ENCODE results near the gene PCDHB4.
A peak's percentile ranks its signal among the peaks of the same experiment; 100 is the strongest.
"Not testable (repeated sequence)": the region's sequence is repeated elsewhere in the genome, so short reads cannot be mapped to it uniquely, and the experiment has no call there.

PCDHB4 gene

DNA sequence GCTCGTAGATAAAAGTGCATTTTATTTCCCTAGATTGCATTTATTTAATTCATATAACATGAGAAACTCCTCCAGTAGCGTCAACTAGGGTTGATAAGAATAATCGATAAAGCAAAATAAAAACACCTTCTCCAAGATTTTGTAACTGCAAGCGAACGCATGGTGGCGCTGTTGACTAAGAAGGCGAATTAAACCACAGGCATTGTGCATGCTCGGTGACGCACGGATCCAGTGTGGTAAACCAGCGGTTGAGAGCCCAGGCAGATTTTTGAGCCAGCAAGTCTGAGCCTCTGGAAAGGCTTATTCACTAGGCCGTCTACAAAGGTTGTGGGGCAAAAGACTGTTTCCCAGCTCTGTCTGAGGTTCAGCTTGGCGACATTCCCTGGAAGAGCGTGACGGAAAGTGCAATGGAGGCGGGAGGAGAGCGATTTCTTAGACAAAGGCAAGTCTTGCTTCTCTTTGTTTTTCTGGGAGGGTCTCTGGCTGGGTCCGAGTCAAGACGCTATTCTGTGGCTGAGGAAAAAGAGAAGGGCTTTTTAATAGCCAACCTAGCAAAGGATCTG is 21.3 kb upstream of the PCDHB4 start, which contains the start of gene PCDHB3:
Gene PCDHB3 (plus strand): TSS at position 231 of the 563 bp plus-strand sequence. CDS start 177 bp downstream, at position 408.
- H3K4me3 ChIP-seq (ENCODE audit: low read depth, low read length) = no peak within 1 kb of the TSS
- DNase-seq (ENCODE audit: low read depth) = no peak
- TF ChIP-seq, protein P1, sequence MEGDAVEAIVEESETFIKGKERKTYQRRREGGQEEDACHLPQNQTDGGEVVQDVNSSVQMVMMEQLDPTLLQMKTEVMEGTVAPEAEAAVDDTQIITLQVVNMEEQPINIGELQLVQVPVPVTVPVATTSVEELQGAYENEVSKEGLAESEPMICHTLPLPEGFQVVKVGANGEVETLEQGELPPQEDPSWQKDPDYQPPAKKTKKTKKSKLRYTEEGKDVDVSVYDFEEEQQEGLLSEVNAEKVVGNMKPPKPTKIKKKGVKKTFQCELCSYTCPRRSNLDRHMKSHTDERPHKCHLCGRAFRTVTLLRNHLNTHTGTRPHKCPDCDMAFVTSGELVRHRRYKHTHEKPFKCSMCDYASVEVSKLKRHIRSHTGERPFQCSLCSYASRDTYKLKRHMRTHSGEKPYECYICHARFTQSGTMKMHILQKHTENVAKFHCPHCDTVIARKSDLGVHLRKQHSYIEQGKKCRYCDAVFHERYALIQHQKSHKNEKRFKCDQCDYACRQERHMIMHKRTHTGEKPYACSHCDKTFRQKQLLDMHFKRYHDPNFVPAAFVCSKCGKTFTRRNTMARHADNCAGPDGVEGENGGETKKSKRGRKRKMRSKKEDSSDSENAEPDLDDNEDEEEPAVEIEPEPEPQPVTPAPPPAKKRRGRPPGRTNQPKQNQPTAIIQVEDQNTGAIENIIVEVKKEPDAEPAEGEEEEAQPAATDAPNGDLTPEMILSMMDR (IDR thresholded peaks at IDR 0.05; ENCODE audit: low read depth, low read length, missing control alignments) = peak; percentile 32

- H3K4me3 ChIP-seq (ENCODE audit: low read depth, low read length) = no peak overlapping the region
- no peak for DNase-seq (ENCODE audit: low read depth)
- TF ChIP-seq, protein P1 (IDR thresholded peaks at IDR 0.05; ENCODE audit: low read depth, low read length, missing control alignments) = no peak
Observed at GRCh38 chr5:141101059-141101458, 20.6 kb upstream of the PCDHB4 start.

DNA sequence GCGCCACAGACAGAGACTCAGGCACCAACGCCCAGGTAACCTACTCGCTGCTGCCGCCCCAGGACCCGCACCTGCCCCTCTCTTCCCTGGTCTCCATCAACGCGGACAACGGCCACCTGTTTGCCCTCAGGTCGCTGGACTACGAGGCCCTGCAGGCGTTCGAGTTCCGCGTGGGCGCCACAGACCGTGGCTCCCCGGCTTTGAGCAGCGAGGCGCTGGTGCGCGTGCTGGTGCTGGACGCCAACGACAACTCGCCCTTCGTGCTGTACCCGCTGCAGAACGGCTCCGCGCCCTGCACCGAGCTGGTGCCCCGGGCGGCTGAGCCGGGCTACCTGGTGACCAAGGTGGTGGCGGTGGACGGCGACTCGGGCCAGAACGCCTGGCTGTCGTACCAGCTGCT is 19.5 kb upstream of the PCDHB4 start:
- DNase-seq (ENCODE audit: low read depth); H3K4me3 ChIP-seq (ENCODE audit: low read depth, low read length): not testable (repeated sequence)

DNA sequence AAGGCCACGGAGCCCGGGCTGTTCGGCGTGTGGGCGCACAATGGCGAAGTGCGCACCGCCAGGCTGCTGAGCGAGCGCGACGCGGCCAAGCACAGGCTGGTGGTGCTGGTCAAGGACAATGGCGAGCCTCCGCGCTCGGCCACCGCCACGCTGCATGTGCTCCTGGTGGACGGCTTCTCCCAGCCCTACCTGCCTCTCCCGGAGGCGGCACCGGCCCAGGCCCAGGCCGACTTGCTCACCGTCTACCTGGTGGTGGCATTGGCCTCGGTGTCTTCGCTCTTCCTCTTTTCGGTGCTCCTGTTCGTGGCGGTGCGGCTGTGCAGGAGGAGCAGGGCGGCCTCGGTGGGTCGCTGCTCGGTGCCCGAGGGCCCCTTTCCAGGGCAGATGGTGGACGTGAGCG is 19.1 kb upstream of the PCDHB4 start:
- H3K4me3 ChIP-seq (ENCODE audit: low read depth, low read length); DNase-seq (ENCODE audit: low read depth): not testable (repeated sequence)

GRCh38 chr5:141105350-141105749 is 16.3 kb upstream of the PCDHB4 start:
- TF ChIP-seq, protein P1 (IDR thresholded peaks at IDR 0.05; ENCODE audit: low read depth, low read length, missing control alignments) = no peak
- H3K4me3 ChIP-seq (ENCODE audit: low read depth, low read length) = no peak overlapping the region
- no peak for DNase-seq (ENCODE audit: low read depth)

DNA sequence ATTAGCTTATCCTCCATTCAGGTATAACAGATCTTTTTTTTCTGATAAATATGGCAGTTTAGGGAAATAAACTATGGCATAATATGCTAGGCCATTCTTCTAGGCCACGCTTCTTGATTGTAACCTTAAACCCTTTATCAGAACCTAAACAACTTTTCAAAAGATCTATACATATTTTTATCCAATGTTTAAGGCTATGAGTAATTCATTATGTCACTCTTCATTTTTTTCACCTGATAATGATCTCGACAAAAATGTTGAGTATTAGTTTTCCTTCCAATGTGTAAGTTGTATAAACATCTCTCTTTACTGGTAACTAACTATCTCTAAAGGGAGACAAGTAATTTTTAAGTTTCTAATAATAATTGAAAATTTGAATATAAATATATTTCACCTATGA is 2.4 kb upstream of the PCDHB4 start:
- DNase-seq (ENCODE audit: low read depth) = no peak
- H3K4me3 ChIP-seq (ENCODE audit: low read depth, low read length) = no peak overlapping the region
- TF ChIP-seq, protein P1 (IDR thresholded peaks at IDR 0.05; ENCODE audit: low read depth, low read length, missing control alignments) = no peak

DNA sequence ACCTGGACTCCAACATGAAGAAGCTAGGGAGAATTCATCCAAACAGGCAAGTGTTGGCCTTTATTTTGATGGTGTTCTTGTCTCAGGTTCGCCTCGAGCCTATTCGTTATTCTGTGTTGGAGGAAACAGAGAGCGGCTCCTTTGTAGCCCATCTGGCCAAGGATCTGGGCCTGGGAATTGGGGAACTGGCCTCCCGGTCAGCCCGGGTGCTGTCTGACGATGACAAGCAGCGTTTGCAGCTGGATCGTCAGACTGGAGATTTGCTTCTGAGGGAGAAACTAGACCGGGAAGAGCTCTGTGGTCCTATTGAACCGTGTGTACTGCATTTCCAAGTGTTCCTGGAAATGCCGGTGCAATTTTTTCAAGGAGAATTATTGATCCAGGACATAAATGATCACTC is 367 bp downstream of the PCDHB4 start:
- TF ChIP-seq, protein P1 (IDR thresholded peaks at IDR 0.05; ENCODE audit: low read depth, low read length, missing control alignments) = no peak
- H3K4me3 ChIP-seq (ENCODE audit: low read depth, low read length) = no peak overlapping the region
- DNase-seq (ENCODE audit: low read depth) = no peak

DNA sequence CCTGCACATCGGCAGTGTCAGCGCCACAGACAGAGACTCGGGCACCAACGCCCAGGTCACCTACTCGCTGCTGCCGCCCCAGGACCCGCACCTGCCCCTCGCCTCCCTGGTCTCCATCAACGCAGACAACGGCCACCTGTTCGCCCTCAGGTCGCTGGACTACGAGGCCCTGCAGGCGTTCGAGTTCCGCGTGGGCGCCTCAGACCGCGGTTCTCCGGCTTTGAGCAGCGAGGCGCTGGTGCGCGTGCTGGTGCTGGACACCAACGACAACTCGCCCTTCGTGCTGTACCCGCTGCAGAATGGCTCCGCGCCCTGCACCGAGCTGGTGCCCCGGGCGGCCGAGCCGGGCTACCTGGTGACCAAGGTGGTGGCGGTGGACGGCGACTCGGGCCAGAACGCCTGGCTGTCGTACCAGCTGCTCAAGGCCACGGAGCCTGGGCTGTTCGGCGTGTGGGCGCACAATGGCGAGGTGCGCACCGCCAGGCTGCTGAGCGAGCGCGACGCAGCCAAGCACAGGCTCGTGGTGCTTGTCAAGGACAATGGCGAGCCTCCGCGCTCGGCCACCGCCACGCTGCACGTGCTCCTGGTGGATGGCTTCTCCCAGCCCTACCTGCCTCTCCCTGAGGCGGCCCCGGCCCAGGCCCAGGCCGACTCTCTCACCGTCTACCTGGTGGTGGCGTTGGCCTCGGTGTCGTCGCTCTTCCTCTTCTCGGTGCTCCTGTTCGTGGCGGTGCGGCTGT is 1.9 kb downstream of the PCDHB4 start:
- DNase-seq (ENCODE audit: low read depth); H3K4me3 ChIP-seq (ENCODE audit: low read depth, low read length): not testable (repeated sequence)

Data from GM12864 (cell line).